ENCODE measurements around the gene LRRC8A.

The LRRC8A gene

GRCh38 chr9:128898382-128898781 is 16.4 kb downstream of the LRRC8A start:
- no peak for TF ChIP-seq CTCF (conservative IDR thresholded peaks at IDR 0.05; ENCODE audit: low read length)
- DNase-seq (ENCODE audit: low read depth), result no peak
- no peak overlapping the region for H3K4me3 ChIP-seq (ENCODE audit: low read length)

- no peak for DNase-seq (ENCODE audit: low read depth)
- no peak overlapping the region for H3K4me3 ChIP-seq (ENCODE audit: low read length)
- TF ChIP-seq CTCF (conservative IDR thresholded peaks at IDR 0.05; ENCODE audit: low read length), result no peak
These were observed 17.1 kb downstream of the LRRC8A start for GRCh38 chr9:128898845-128899565.

GRCh38 chr9:128899566-128900322 is 17.8 kb downstream of the LRRC8A start:
- TF ChIP-seq CTCF (conservative IDR thresholded peaks at IDR 0.05; ENCODE audit: low read length), result no peak
- DNase-seq (ENCODE audit: low read depth), result no peak
- no peak overlapping the region for H3K4me3 ChIP-seq (ENCODE audit: low read length)

GRCh38 chr9:128901379-128901778 is 19.4 kb downstream of the LRRC8A start:
- DNase-seq (ENCODE audit: low read depth), result no peak
- no peak for TF ChIP-seq CTCF (conservative IDR thresholded peaks at IDR 0.05; ENCODE audit: low read length)
- no peak overlapping the region for H3K4me3 ChIP-seq (ENCODE audit: low read length)

- no peak overlapping the region for H3K4me3 ChIP-seq (ENCODE audit: low read length)
- DNase-seq (ENCODE audit: low read depth), result no peak
- no peak for TF ChIP-seq CTCF (conservative IDR thresholded peaks at IDR 0.05; ENCODE audit: low read length)
These were observed 19.9 kb downstream of the LRRC8A start for GRCh38 chr9:128901822-128902221.

- no peak for DNase-seq (ENCODE audit: low read depth)
- no peak overlapping the region for H3K4me3 ChIP-seq (ENCODE audit: low read length)
These were observed 20.6 kb downstream of the LRRC8A start for GRCh38 chr9:128902351-128903078.

More at GRCh38 chr9:128902351-128903078, 20.6 kb downstream of the LRRC8A start:
- no peak for TF ChIP-seq CTCF (conservative IDR thresholded peaks at IDR 0.05; ENCODE audit: low read length)
